Epithelial cell of esophagus (primary cell): ENCODE results near the gene VPS8.

ENCODE experiments used
- DNase-seq: peaks from one replicate; pipeline ENCODE4 v3.0.0; 2010; ENCODE audit warnings: low read depth
- H3K4me3 ChIP-seq: 2 replicates; pipeline ENCODE4 v1.5.1; 2011; ENCODE audit warnings: mild to moderate bottlenecking, low read length, control low read depth
- CTCF ChIP-seq: IDR thresholded peaks from 2 replicates; pipeline ENCODE4 v1.5.1; 2011; ENCODE audit warnings: low read depth, mild to moderate bottlenecking, low read length, control low read depth, inconsistent platforms; ENCODE audit not compliant: insufficient read depth; ENCODE audit errors: missing control alignments

VPS8 gene

DNA sequence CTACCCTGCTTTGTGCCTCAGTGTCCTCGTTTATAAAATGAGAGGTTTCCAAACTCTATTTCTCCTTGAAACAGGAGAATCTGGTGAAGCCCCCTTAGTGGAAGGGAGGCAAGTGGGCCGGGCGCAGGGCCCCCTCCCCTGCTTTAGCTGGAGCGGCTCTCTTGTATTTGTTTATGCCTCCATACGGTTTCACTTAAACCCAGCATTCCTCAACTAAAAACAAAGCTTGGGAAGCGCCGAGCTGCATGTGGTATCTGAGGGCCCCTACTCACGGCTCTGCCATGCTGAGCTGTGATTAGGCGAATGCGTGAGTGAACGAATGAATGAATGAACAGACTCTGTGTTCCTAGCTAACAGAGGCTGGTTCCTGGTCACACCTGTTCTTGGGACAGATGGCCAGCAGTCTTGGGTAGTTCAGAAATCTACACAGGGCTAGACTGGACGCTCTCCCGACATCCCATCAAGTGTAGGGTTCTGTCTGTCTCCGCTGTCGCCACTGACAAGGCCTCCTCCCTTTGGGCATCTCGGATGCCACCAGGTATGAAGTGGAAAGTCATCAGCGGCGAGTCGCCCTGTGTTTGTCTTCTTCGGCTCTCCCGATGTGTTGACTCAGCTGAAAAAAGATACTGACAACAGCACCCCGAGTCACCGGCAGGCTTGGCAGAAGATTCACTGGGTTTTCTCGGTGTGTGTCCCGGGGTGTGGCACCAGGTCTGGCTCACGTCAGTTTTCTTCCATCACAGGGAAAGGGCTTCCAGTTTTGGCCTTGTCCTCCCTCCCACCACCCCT, 42.4 kb upstream of the VPS8 start:
- peak; percentile 22 for TF ChIP-seq CTCF
- H3K4me3 ChIP-seq: no peak overlapping the region
- peak; percentile 84 for DNase-seq

GRCh38 chr3:184770541-184770940, 41.4 kb upstream of the VPS8 start:
- H3K4me3 ChIP-seq: no peak overlapping the region
- DNase-seq: no peak
- TF ChIP-seq CTCF: no peak

GRCh38 chr3:184771301-184772127, 40.5 kb upstream of the VPS8 start:
- no peak for DNase-seq
- no peak for TF ChIP-seq CTCF

GRCh38 chr3:184772667-184773272, 39.2 kb upstream of the VPS8 start:
- DNase-seq: no peak
- no peak overlapping the region for H3K4me3 ChIP-seq
- TF ChIP-seq CTCF: no peak

More at GRCh38 chr3:184771301-184772127, 40.5 kb upstream of the VPS8 start:
- no peak overlapping the region for H3K4me3 ChIP-seq

DNA sequence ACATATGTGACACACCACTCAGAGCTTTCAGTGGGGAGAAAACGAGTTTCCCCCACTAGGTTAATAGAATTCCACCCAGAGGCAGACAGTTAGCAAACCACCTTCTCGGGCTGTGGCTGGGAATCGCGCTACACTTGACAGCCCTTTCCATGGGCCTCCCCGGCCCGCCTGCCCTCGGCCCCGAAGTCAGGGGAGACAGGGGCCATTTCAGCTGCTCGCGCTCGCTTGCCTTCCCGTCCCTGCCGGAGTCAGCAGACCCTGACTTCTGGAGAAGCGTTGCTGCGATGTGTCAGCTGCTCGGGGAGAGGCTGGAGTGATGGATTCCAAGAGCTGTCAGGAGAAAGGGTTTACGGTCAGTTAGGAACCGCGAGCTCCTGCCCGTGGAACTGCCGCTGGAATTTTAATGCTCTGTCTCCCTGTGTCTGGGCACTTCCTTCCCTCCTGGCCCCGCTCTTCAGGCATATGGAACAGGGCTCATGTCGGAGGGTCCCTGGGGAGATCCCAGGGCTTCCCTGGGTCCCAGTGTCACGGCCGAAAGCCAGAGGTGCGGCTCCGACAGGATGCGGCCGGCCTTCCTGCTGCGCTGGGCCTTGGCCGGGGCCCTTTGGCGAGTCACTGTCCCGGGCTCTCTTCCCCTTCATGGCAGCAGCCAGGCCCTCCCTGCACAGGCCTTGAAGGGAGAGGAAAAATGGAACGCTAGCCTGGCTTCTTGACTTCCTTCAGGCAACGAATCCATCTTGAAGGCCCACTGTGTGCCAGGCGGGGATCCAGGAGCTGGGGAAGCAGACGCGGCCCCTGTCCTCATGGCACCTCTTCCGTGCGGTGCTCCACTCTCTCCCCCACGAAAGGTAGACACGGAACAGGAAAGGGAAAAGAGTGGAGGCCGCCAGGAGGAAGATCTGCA, 38.4 kb upstream of the VPS8 start:
- no peak for DNase-seq
- no peak overlapping the region for H3K4me3 ChIP-seq
- no peak for TF ChIP-seq CTCF

DNA sequence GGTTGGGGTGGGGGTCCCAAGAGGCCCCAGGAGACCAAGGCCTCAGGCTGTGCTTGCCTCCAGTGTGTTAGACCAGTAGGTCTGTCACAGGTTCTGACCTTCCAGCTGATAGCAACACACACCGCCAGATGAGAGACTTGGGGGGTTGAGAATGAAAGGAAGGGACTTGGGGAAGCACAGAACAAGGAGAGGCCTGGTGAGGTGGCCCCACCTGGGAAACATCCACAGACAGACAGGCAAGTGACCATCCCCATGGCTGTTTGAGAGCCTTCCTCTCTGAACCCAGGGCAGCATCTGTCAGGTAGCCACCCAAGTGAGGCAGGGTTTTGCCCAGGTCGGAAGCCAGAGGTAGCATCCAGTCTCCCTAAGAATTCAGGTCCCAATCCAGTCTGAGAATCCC, 35.0 kb upstream of the VPS8 start:
- no peak overlapping the region for H3K4me3 ChIP-seq
- no peak for TF ChIP-seq CTCF
- no peak for DNase-seq
